Measurements from ENCODE around the gene SGIP1.

The SGIP1 gene

GRCh38 chr1:66521721-66522365 is 12.1 kb upstream of the SGIP1 start:
- no peak for DNase-seq

GRCh38 chr1:66523562-66523961 is 10.4 kb upstream of the SGIP1 start:
- no peak for DNase-seq

GRCh38 chr1:66525086-66525485 is 8.9 kb upstream of the SGIP1 start:
- DNase-seq: no peak

- DNase-seq: no peak
These were observed 7.9 kb upstream of the SGIP1 start for GRCh38 chr1:66526036-66526435.

- DNase-seq: no peak
These were observed 7.0 kb upstream of the SGIP1 start for GRCh38 chr1:66526991-66527390.

GRCh38 chr1:66527686-66528085 is 6.3 kb upstream of the SGIP1 start:
- DNase-seq: no peak

- DNase-seq: no peak
These were observed 5.4 kb upstream of the SGIP1 start for GRCh38 chr1:66528580-66528979.

GRCh38 chr1:66532214-66532613 is 1.7 kb upstream of the SGIP1 start:
- DNase-seq: no peak

- peak; percentile 32 for DNase-seq
These were observed 862 bp upstream of the SGIP1 start for GRCh38 chr1:66532798-66533783.

GRCh38 chr1:66535061-66535460 is 1.1 kb downstream of the SGIP1 start:
- DNase-seq: no peak

- no peak for DNase-seq
These were observed 1.9 kb downstream of the SGIP1 start for GRCh38 chr1:66535853-66536252.

- DNase-seq: no peak
These were observed 3.8 kb downstream of the SGIP1 start for GRCh38 chr1:66537718-66538117.

GRCh38 chr1:66539491-66539890 is 5.5 kb downstream of the SGIP1 start:
- DNase-seq: no peak

- no peak for DNase-seq
These were observed 6.6 kb downstream of the SGIP1 start for GRCh38 chr1:66540434-66541032.

GRCh38 chr1:66542314-66542713 is 8.4 kb downstream of the SGIP1 start:
- DNase-seq: no peak

- peak; percentile 87 for DNase-seq
These were observed 9.1 kb downstream of the SGIP1 start for GRCh38 chr1:66542811-66543767.

GRCh38 chr1:66546047-66546810 is 12.3 kb downstream of the SGIP1 start:
- DNase-seq: no peak

- no peak for DNase-seq
These were observed 15.1 kb downstream of the SGIP1 start for GRCh38 chr1:66549017-66549416.

- DNase-seq: no peak
These were observed 16.3 kb downstream of the SGIP1 start for GRCh38 chr1:66550243-66550642.

- peak; percentile 14 for DNase-seq
These were observed 18.3 kb downstream of the SGIP1 start for GRCh38 chr1:66552287-66552686.

GRCh38 chr1:66552829-66553228 is 18.9 kb downstream of the SGIP1 start:
- DNase-seq: peak; percentile 46

GRCh38 chr1:66553846-66554245 is 19.9 kb downstream of the SGIP1 start:
- DNase-seq: no peak
